ENCODE data around the gene BHLHE41. TPM values are rescaled to one million over a fixed set of nuclear protein-coding genes. Genes with fewer than 3 reads are reported as not detected.

BHLHE41 gene
- total RNA-seq, 2 donors from 2014 or later: 0.11 to 3.5 TPM

GRCh38 chr12:26130728-26131127 is 5.9 kb upstream of the BHLHE41 start:
- no peak overlapping the region for H3K4me3 Mint-ChIP-seq
- no peak overlapping the region for H3K27ac Mint-ChIP-seq
- TF ChIP-seq CTCF (conservative IDR thresholded peaks at IDR 0.05): no peak
- Histone ChIP-seq H3K27me3 (ENCODE audit: control insufficient read depth, insufficient read depth, low read length, poor library complexity, severe bottlenecking) (peaks cover 86% of the 10 kb centered on the region), H3K36me3 (ENCODE audit: control insufficient read depth, insufficient read depth, low read length) (no peaks in the 10 kb centered on the region), H3K9ac (ENCODE audit: extremely low read depth, low read length, poor library complexity, severe bottlenecking) (no peak overlapping the region), H3K4me3 (ENCODE audit: low read length) (no peak overlapping the region), H3K4me1 (ENCODE audit: control insufficient read depth, insufficient read depth, low read length) (peaks cover 4% of the 10 kb centered on the region), H3K27ac (ENCODE audit: low read depth, low read length) (no peak overlapping the region), H3K9me3 (ENCODE audit: control insufficient read depth, low read length) (no peaks in the 10 kb centered on the region)
- peaks cover 12% of the 10 kb centered on the region for H3K4me1 Mint-ChIP-seq
- DNase-seq: no peak
- no peaks in the 10 kb centered on the region for H3K36me3 Mint-ChIP-seq (ENCODE audit: low read depth)
- H3K27me3 Mint-ChIP-seq (ENCODE audit: insufficient read depth): peaks cover 84% of the 10 kb centered on the region
- 83 to 100% methylated on average over 1 to 2 of the region's 3 CpGs for WGBS, 2 experiments (ENCODE audit: insufficient coverage in 1 of 2, insufficient read length in 1 of 2)
- H3K9me3 Mint-ChIP-seq: no peaks in the 10 kb centered on the region

GRCh38 chr12:26128168-26128567 is 3.3 kb upstream of the BHLHE41 start:
- Mint-ChIP-seq H3K36me3 (ENCODE audit: low read depth) (no peaks in the 10 kb centered on the region), H3K4me1 (peaks cover 16% of the 10 kb centered on the region), H3K9me3 (no peaks in the 10 kb centered on the region), H3K27ac (no peak overlapping the region), H3K4me3 (no peak overlapping the region), H3K27me3 (ENCODE audit: insufficient read depth) (peaks cover 94% of the 10 kb centered on the region)
- H3K27ac ChIP-seq (ENCODE audit: low read depth, low read length): no peak overlapping the region
- no peak for DNase-seq
- no peaks in the 10 kb centered on the region for H3K9me3 ChIP-seq (ENCODE audit: control insufficient read depth, low read length)
- H3K4me1 ChIP-seq (ENCODE audit: control insufficient read depth, insufficient read depth, low read length): peaks cover 4% of the 10 kb centered on the region
- H3K4me3 ChIP-seq (ENCODE audit: low read length): no peak overlapping the region
- H3K9ac ChIP-seq (ENCODE audit: extremely low read depth, low read length, poor library complexity, severe bottlenecking): no peak overlapping the region
- TF ChIP-seq CTCF (conservative IDR thresholded peaks at IDR 0.05): no peak
- peaks cover 100% of the 10 kb centered on the region for H3K27me3 ChIP-seq (ENCODE audit: control insufficient read depth, insufficient read depth, low read length, poor library complexity, severe bottlenecking)
- no peaks in the 10 kb centered on the region for H3K36me3 ChIP-seq (ENCODE audit: control insufficient read depth, insufficient read depth, low read length)

- no peak overlapping the region for H3K27ac Mint-ChIP-seq
- H3K9me3 Mint-ChIP-seq: no peaks in the 10 kb centered on the region
- Histone ChIP-seq H3K4me1 (ENCODE audit: control insufficient read depth, insufficient read depth, low read length) (peaks cover 4% of the 10 kb centered on the region), H3K27me3 (ENCODE audit: control insufficient read depth, insufficient read depth, low read length, poor library complexity, severe bottlenecking) (peaks cover 98% of the 10 kb centered on the region), H3K27ac (ENCODE audit: low read depth, low read length) (no peak overlapping the region), H3K36me3 (ENCODE audit: control insufficient read depth, insufficient read depth, low read length) (no peaks in the 10 kb centered on the region), H3K4me3 (ENCODE audit: low read length) (no peak overlapping the region), H3K9me3 (ENCODE audit: control insufficient read depth, low read length) (no peaks in the 10 kb centered on the region), H3K9ac (ENCODE audit: extremely low read depth, low read length, poor library complexity, severe bottlenecking) (no peak overlapping the region)
- no peak for TF ChIP-seq CTCF (conservative IDR thresholded peaks at IDR 0.05)
- WGBS, 2 experiments (ENCODE audit: insufficient coverage in 1 of 2, insufficient read length in 1 of 2): 47 to 60% methylated on average over 2 of the region's 2 CpGs
- H3K27me3 Mint-ChIP-seq (ENCODE audit: insufficient read depth): peaks cover 93% of the 10 kb centered on the region
- DNase-seq: no peak
- H3K36me3 Mint-ChIP-seq (ENCODE audit: low read depth): no peaks in the 10 kb centered on the region
- H3K4me1 Mint-ChIP-seq: peaks cover 20% of the 10 kb centered on the region
- H3K4me3 Mint-ChIP-seq: no peak overlapping the region
These were observed 2.6 kb upstream of the BHLHE41 start for GRCh38 chr12:26127404-26127803.

Measured in endodermal cell (in vitro differentiated cells).